HG02678 (cell line): Measurements from ENCODE around the gene INPP5K.

Experiments used
- ATAC-seq: cut with Tn5 transposase; IDR thresholded peaks from one replicate; pipeline ENCODE4 v1.9.1; 2021; ENCODE audit warnings: mild to moderate bottlenecking, moderate library complexity; ENCODE audit not compliant: unreplicated experiment

Gene INPP5K

DNA sequence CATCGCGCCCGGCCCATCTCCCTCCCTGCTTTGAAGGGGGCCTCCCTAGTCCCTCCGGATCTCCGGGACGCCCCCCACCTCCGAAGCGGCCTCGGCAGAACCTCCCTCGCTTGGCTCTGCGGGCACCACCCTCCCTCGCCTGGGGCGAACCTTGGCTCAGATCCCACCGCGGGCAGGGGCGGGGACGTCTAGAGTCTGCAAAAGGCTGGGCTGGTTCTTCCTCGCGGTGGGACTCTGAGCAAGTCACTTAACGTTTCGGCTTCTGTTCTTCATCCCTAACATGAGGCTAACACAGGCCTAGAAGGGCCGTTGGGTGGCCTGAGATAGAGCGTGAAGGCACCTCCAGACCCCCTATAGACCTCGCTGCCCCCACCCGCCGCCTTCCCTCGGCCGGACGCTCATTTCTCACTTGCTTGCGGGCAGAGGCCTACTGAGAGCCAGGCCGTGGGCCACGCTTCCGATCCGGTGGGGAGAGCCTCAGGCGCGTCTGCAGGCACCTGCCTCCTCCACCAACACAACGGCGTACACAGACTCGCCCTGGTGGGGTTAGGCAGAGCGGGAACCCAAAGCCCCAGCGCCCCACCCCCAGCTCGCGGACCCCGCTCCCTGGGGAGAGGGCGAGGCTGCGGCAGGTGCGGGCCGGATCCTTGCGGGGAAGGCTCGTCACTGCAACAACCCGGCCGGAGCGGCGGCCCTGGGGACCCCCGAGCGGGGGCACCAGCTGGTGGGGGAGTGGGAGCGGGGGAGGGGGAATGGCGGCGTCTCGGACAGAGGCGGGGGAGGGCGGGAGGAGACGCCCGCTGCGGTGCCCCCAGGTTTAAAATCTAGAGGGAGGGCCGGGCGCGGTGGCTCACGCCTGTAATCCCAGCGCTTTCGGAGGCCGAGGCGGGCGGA, 29.4 kb downstream of the INPP5K start:
- ATAC-seq, result no peak

DNA sequence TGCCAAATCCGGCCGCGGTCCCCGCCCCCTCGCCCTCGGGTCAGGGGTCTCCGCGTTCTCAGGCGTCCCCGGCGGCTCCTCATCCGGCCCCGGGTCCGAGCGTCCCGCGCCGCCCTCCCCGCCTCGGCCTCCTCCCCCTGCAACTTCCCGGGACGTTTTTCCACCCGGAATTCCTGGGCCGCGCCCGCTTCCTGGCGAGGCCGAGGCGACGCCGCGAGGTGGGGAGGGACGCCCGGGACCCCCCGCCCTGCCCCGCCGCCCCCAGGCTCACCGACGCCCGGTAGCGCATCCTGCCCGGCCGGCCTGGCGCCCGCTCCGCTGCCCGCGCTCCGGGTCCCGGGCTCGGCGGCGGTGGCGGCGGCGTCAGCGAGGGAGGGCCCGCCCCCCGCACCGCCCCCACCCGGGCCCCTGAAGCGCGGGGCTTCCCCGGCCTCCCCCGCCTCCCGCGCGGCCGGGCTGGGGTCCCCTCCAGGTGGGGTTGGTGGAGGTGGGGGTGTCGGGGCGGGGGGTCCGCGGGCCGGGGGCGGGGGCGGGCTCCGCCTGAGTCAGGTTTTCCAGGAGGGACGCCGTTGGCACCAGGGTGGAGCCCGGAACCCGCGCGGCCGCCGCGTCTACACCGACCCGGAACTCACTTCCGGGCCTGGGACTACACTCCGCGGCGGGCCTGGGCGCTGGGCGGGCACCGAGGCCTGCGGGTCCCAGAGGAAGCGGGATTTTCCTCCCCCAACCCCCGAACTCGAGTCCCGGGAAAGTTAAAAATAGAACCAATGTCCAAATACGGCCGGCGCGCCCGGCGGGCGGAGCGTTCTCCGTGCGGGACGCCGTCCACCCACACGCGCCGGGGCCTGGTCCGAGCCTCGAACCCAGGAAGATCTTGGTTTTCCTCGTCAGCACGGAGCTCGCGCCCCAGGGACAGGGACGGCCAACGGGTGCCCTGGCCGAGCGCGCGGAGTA, 30.7 kb downstream of the INPP5K start:
- peak; percentile 35 for ATAC-seq

DNA sequence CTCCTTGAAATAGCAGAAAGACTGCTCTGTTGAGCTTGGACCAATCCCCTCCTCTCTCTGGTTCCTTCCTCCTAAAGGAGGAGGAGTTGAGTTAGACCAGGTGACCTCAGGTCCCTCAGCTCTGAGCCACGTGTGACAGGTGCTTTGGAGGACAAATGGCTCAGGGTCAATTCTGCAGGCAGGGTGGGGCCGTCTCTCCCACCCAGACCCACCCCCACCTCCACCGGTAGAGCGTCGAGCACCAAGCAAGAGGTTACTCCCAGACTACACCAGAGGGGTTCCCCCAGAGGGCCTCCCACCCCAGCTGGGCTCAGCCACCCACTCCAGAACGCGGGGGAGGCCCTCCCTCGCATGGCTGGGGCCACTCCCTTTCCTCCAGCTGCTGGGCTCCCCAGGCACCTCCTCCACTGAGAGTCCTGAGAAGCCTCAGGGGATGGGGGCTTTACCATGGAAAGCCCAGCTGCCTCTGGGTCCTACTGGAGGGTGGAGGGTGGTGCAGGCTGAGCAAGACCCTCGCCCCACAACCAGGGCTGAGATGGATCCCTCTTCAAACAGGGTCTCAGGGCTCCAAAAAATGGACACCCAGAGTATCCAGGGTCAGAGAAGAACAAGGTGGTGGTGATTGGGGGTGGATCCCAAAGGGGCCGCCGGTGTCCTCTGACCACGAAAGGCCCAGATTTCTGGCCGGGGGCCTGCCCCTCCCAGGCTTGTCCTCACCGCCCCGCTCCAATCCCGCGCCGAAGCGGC, 31.6 kb downstream of the INPP5K start:
- ATAC-seq, result peak; percentile 39

DNA sequence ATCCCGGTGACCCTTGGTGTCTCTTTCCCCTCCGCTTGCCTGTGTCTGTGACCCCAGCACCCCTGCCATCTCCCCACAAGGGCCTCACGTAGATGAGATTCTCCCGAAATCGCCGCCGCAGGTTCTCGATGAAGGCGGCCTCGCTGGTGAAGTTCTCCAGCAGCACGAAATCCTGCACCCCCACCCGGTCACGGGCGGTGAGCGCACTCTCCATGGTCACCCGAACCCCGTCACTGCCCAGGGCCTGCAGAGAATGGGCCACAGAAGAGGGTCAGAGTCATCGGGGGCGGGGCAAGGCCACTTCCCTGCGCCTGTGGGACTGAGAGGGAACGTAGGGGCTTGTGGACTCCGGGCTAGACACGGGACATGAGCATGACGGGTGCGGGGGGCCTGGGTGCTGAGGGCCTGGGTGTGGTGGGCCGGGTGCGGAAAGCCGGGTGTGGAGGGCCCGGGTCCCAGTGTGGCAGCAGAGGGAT, 32.3 kb downstream of the INPP5K start:
- no peak for ATAC-seq

DNA sequence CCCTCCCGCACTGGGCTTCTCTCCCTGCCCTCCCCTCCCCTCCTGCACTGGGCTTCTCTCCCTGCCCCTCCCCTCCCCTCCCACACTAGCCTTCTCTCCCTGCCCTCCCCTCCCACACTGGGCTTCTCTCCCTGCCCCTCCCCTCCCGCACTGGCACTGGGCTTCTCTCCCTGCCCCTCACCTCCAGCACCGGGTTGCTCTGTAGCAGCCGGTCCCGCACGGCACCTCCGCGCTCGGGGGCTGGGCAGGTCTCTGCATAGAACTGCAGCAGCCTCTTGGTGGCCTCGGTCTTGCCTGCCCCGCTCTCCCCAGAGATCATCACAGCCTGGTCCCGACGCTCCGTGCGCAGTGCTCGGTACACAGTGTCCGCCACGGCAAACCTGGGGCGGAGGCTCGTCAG, 33.7 kb downstream of the INPP5K start:
- ATAC-seq, result no peak

DNA sequence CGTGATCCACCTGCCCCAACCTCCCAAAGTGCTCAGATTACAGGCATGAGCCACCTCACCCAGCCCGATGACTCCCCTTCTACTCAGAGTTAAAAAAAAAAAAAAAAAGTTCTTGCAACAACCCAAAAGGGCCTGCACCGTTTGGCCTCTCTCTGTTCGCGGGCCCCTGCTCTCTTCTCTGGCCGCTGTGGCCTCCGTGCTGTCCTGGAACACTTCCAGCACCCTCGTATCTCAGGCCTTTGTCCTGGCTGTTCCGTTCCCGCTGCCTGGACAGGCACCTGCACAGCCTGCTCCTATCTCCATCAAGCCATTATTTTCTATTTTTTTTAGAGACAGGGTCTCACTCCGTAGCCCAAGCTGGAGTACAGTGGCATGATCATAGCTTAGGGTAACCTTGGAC, 34.7 kb downstream of the INPP5K start:
- ATAC-seq, result no peak

DNA sequence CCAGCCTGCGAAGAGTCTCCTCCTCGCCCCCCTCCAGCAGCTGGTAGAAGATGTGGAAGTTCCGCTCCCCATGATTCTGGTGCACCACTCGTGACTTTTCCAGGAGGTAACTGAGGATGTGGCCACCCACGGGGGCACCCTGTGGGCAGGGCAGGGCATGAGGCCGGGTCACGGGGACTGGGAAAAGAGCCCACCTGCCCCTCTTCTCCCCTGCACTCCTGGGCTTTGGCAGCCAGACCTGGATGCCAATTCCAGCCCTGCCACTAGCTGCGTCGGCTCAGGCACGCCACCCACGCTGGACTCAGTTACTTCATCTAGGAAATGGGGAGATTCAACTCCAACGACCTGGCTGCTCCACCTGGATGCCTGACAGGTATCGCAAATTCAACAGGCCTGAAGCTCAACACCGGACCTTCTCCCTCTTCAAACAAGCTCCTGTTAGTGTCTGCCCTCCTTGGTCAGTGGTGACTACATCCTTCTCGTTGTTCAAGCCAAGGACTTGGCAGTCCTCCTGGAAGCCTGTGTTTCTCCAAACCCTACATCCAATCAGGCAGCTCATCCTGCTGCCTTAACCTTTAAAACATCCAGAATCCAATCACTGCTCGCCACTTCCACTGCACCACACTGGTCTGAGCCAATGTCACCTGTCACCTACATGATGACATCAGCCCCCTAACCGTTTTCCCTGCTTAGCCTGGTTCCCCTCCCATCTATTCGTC, 35.5 kb downstream of the INPP5K start:
- ATAC-seq, result no peak

DNA sequence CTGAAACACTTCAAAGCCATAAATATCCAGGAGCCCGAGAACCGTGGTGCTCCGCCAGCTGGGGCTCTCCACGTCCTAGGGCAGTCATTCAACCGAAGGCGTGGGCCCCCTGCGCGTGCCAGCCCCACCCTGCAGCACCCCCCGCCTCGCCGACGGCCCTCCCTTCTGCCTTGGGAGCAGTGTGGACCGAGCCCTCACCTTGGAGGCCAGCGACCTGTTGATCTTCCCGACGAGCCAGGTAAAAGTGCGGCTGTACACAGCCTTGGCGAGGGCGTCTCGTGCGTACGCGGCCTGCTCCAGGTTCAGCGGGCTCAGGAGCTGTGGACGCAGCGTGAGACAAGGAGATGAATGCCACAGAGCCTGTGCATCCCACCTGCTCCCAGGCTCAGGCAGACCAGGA, 38.0 kb downstream of the INPP5K start:
- no peak for ATAC-seq

DNA sequence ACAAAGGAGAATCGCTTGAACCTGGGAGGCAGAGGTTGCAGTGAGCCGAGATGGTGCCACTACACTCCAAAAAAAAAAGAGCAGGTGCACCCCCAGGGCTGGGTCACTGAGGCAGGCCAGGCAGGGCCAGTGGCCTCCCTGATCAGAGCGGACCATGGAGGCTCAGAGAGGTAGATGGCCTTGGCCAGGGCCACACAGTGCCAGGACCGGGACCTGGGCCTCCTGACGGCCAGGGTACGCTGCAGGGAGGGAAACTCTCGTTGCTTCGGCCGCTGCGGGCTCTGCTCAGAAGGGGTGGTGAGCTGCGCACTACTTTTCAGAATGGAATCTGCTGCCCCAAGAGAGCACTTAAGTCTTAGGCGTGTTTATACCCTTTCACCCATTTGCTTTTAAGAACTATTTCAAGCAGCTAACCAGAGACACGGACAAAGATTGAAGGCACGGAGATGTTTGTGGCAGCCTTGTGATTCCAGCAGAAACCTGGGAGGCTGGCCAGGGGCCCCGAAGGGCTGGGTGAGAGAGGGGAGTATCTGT, 41.0 kb downstream of the INPP5K start:
- no peak for ATAC-seq

DNA sequence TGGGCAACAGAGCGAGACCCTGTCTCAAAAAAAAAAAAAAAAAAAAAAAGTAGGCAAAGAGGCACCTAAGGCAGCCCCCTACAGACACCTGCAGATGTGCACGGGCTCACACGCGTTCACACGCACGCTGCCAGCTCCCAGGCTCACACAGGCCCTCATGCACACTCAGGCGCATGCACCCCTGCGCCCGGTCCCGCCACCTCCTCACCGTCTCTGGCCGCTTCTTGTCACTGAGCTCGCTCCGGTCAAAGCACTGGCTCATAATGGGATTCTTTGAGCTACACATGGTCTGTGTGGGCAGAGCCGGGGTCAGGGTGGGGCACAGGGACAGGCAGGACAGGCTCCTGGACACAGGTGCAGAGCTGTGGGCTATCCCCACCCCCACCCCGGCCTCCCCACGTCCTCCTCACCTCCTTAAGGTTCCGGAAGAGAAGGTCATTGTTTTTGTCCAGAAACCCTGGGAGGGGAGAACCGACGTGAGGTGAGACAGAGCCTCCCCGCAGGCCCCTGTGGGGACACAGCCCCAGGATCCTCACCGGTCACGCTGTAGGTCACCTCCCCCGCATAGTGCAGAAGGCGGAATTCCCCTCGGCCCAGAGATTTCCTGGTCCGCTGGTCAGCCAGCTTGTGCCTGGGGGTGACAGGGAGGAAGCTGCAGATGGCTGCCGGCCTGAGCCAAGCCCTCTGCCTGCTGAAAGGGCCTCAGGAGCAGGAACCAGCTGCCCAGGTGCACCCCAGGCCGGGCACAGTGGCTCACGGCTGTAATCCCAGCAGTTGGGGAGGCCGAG, 41.8 kb downstream of the INPP5K start:
- no peak for ATAC-seq

DNA sequence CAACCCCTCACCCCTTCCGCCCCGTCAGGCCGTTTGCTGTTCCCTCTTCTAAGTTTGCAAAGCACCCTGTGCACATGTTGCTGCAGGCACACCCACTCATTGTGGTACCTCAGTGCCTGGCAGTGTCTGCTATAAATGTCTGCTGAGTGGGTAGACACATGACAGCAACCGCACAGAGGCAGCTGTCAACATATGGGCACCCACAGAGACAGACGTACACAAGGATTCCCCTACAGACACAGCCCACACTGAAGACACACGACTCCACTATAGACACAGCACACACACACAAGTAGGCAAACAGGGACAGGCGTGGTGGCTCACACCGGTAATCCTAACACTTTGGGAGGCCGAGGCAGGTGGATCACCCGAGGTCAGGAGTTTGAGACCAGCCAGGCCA, 42.6 kb downstream of the INPP5K start:
- no peak for ATAC-seq

DNA sequence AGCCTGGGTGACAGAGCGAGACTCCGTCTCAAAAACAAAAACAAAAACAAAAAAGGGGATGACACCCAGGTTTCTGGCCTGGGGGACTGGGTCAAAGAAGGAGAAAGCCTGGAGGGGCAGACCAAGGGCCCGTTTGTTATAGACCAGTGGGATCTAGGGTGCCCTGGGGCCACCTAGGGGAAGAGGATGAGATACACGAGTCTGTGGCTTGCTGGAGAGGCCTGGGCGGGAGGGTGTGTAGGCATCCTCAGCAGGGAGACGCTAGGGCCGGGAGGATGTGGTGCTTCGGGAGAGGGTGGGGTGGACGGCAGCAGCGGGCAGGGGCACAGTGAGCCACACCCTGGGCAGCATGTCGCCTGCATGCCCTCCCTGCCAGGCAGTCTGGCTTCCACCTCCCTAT, 43.2 kb downstream of the INPP5K start:
- ATAC-seq, result no peak

DNA sequence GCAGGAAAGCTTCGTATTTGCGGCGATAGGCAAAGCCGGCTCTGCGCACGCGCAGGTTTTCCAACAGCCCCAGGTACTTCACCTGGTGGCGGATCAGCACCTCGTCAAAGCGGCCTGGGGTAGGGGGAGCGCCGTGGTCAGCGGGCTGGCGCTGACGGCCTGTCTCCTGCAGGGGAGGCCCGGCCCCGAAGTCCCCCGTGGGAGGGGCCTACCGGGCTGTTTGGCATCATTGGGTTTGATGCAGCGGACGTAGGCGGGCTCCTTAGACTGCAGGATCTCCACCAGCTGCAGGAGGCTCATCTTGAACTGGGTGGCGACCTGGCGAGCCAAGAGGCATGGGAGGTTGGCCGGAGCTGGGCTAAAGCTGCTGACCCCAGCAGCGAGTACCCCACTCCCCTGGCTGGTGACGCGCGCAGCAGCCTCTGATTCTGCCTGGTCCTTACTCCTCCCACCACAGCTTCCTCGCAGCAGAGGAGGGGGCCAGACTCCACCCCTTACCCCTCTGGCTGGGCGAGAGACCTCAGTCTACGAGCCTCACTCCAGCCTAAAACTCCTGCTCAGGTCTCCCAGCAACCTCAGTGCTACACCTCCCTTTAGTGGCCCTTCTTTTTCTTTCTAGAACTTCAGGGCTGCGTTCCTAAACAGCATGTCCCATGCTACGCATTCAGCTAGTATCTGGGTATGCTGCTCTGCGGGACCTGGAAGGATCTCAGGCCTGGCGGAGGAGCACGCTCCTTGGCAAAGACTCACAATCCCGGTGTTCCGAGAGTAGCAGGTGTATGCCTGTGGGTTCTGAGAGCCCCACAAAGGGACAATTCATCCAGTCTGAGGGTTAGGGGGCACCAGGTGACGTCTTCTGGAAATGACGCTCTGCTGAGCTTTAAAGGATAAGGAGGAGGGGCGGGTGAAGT, 44.2 kb downstream of the INPP5K start:
- no peak for ATAC-seq

DNA sequence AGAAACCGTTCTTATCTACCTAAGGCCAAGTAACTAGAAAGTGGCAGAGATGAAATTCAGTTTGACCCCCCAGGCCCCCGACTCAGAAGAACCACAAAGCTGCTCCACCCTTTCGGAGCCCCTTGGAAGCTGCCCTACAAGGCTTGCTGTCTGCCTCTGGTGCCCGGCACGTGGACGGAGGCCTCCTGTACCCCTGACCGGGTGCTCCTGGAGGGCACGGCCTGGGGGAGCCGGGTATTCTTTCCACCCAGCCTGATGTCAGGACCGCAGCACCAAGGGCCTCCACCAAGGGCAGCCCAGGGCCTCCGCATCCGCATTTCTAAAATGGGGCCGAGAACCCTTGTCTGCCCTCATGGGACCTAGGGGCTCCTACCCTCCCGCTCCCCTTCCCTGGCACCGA, 44.9 kb downstream of the INPP5K start:
- ATAC-seq, result no peak

DNA sequence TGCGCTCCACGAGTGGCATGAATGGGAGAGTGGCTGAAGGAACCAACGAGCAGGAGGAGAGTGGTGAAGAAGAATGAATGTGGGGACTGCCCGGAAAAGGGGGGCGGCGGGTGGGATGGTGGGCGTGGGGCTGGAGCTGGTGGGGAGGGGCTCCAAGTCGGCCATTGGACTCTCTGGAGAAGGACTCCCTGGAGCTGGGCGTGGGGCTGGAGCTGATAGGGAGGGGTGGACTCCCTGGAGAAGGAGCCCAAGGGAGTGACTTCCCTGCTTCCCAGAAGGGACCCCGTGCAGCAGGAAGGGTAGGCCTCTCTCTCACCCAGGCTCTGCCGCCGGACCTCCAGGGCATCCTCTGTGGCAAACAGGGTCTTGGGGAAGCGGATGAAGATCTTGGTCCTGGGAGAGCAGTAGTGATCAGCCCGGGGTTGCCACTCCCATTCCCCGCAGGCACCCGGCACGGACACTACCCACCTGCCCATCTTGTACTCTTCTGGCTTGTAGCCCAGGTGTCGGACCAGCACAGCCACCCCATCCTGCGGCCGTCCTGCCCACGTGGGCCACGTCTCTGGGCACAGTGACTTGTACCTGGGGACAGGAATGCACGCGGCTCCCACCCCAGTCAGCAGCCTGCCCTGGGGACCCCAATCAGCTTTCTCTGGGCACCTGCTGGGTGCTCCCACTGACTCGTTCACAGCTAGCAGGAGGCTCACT, 45.5 kb downstream of the INPP5K start:
- no peak for ATAC-seq

DNA sequence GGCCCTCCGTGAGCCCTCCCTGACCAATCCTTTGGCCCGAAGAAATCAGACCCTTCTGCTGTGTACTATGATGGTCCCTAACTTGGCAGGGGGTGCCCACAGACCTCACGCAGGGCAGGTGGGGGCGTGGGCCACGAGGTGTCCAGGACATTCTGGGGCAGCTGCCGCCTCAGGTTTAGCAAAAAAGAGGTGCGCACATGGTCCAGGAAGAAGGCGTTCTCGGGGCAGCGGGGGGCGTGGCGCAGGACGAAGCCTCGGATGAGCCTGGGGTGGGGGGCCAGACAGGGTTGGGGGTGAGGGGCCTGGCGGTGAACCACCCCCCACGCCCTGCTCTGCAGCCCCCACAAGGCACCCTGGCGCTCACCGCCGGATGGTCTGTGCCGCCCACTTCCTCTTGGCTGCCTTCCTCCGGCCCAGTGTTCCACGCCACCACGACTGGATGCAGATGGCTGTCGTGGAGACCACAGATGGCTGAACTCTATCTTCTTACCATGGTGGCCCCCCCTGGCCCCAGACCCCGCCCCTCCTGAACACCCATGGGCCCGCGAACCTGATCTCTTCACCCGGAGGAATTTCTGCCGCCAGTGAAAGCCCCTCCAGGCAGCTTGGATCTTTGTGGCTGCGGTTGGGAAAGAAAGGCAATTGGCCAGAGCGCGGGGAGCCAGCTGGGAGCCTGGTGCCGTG, 46.2 kb downstream of the INPP5K start:
- no peak for ATAC-seq

DNA sequence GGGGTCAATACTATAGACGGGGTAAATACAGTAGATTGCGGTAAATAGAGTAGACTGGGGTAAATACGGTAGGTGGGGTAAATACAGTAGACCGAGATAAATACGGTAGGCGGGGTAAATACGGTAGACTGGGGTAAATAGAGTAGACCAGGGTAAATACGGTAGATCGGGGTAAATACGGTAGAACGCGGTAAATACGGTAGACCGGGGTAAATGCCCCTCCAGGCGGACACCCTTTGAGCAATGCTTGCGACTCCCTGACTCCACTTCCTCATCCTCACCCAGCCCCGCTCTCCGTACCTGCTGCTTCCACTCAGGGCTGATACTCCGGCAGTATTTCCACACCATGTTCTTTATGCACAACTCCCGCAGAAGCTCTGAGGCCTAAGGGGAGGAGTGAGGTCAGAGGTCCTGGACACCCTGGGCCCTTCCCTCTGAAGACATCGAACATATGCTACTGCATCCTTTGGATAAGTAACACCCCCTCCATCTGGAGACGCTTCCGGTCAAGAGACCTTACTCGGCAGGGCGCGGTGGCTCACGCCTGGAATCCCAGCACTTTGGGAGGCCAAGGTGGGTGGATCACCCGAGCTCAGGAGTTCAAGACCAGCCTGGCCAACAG, 47.1 kb downstream of the INPP5K start:
- ATAC-seq, result no peak
